ENCODE results near the gene IRF4. TPM values are rescaled to one million over a fixed set of nuclear protein-coding genes. Genes with fewer than 3 reads are reported as not detected.

Gene IRF4
- total and polyA plus RNA-seq, 4 donors, result 0.10 to 3.8 (median 0.94) TPM

- no peak overlapping the region for H3K27ac ChIP-seq (ENCODE audit: low read depth in 1 of 2, low read length in 2 of 2)
- intact Hi-C loops (cut with DNase I), result no loop called here
- no peaks in the 10 kb centered on the region for H3K27me3 ChIP-seq (ENCODE audit: control insufficient read depth in 1 of 2, insufficient read depth in 2 of 2, low read length in 1 of 2)
- 84 to 91% methylated on average over 4 of the region's 4 CpGs for WGBS, 2 donors
- H3K4me1 ChIP-seq (ENCODE audit: control insufficient read depth in 1 of 2, insufficient read depth in 2 of 2, low read length in 2 of 2), result no peaks in the 10 kb centered on the region
- DNase-seq (no peak), ATAC-seq (ENCODE audit: low FRiP score) (no peak)
- no peak overlapping the region for H3K4me3 ChIP-seq (ENCODE audit: low read length in 2 of 2)
- H3K9me3 ChIP-seq (ENCODE audit: control insufficient read depth, low read length), result peaks cover 3% of the 10 kb centered on the region
- H3K36me3 ChIP-seq (ENCODE audit: control insufficient read depth in 1 of 2, insufficient read depth in 2 of 2, low read length in 1 of 2), result no peaks in the 10 kb centered on the region
These were observed 33.1 kb upstream of the IRF4 start for GRCh38 chr6:358432-358831.

- WGBS, 2 donors, result 78% methylated on average over 8 of the region's 8 CpGs
- DNase-seq (no peak), ATAC-seq (ENCODE audit: low FRiP score) (no peak)
- Histone ChIP-seq H3K27ac (ENCODE audit: low read depth in 1 of 2, low read length in 2 of 2) (no peak overlapping the region), H3K27me3 (ENCODE audit: control insufficient read depth in 1 of 2, insufficient read depth in 2 of 2, low read length in 1 of 2) (no peaks in the 10 kb centered on the region), H3K36me3 (ENCODE audit: control insufficient read depth in 1 of 2, insufficient read depth in 2 of 2, low read length in 1 of 2) (no peaks in the 10 kb centered on the region), H3K4me3 (ENCODE audit: low read length in 2 of 2) (no peak overlapping the region), H3K9me3 (ENCODE audit: control insufficient read depth, low read length) (peaks cover 5% of the 10 kb centered on the region), H3K4me1 (ENCODE audit: control insufficient read depth in 1 of 2, insufficient read depth in 2 of 2, low read length in 2 of 2) (no peaks in the 10 kb centered on the region)
- intact Hi-C loops (cut with DNase I), result no loop called here
These were observed 32.7 kb upstream of the IRF4 start for GRCh38 chr6:358847-359246.

- WGBS, 2 donors, result 73 to 77% methylated on average over 20 of the region's 20 CpGs
- no peak for DNase-seq
- no peak for ATAC-seq (ENCODE audit: low FRiP score)
These were observed 32.1 kb upstream of the IRF4 start for GRCh38 chr6:359261-360035.

GRCh38 chr6:360349-360748 is 31.2 kb upstream of the IRF4 start:
- Histone ChIP-seq H3K27me3 (ENCODE audit: control insufficient read depth in 1 of 2, insufficient read depth in 2 of 2, low read length in 1 of 2) (no peaks in the 10 kb centered on the region), H3K4me1 (ENCODE audit: control insufficient read depth in 1 of 2, insufficient read depth in 2 of 2, low read length in 2 of 2) (no peaks in the 10 kb centered on the region), H3K9me3 (ENCODE audit: control insufficient read depth, low read length) (peaks cover 6% of the 10 kb centered on the region), H3K27ac (ENCODE audit: low read depth in 1 of 2, low read length in 2 of 2) (no peak overlapping the region), H3K36me3 (ENCODE audit: control insufficient read depth in 1 of 2, insufficient read depth in 2 of 2, low read length in 1 of 2) (no peaks in the 10 kb centered on the region), H3K4me3 (ENCODE audit: low read length in 2 of 2) (no peak overlapping the region)
- ATAC-seq (ENCODE audit: low FRiP score), result no peak
- WGBS, 2 donors, result 84% methylated on average over 5 of the region's 5 CpGs
- intact Hi-C loops (cut with DNase I), result no loop called here
- DNase-seq, result no peak

More at GRCh38 chr6:359261-360035, 32.1 kb upstream of the IRF4 start:
- no peaks in the 10 kb centered on the region for H3K4me1 ChIP-seq (ENCODE audit: control insufficient read depth in 1 of 2, insufficient read depth in 2 of 2, low read length in 2 of 2)
- H3K9me3 ChIP-seq (ENCODE audit: control insufficient read depth, low read length), result peaks cover 6% of the 10 kb centered on the region
- H3K36me3 ChIP-seq (ENCODE audit: control insufficient read depth in 1 of 2, insufficient read depth in 2 of 2, low read length in 1 of 2), result no peaks in the 10 kb centered on the region
- no peaks in the 10 kb centered on the region for H3K27me3 ChIP-seq (ENCODE audit: control insufficient read depth in 1 of 2, insufficient read depth in 2 of 2, low read length in 1 of 2)
- H3K4me3 ChIP-seq (ENCODE audit: low read length in 2 of 2), result no peak overlapping the region
- H3K27ac ChIP-seq (ENCODE audit: low read depth in 1 of 2, low read length in 2 of 2), result no peak overlapping the region
- intact Hi-C loops (cut with DNase I), result no loop called here

GRCh38 chr6:360764-361373 is 30.7 kb upstream of the IRF4 start:
- Histone ChIP-seq H3K27ac (ENCODE audit: low read depth in 1 of 2, low read length in 2 of 2) (no peak overlapping the region), H3K4me3 (ENCODE audit: low read length in 2 of 2) (no peak overlapping the region), H3K36me3 (ENCODE audit: control insufficient read depth in 1 of 2, insufficient read depth in 2 of 2, low read length in 1 of 2) (no peaks in the 10 kb centered on the region), H3K9me3 (ENCODE audit: control insufficient read depth, low read length) (peaks cover 6% of the 10 kb centered on the region), H3K4me1 (ENCODE audit: control insufficient read depth in 1 of 2, insufficient read depth in 2 of 2, low read length in 2 of 2) (no peaks in the 10 kb centered on the region), H3K27me3 (ENCODE audit: control insufficient read depth in 1 of 2, insufficient read depth in 2 of 2, low read length in 1 of 2) (no peaks in the 10 kb centered on the region)
- ATAC-seq (ENCODE audit: low FRiP score) (no peak), DNase-seq (no peak)
- WGBS, 2 donors, result 76 to 79% methylated on average over 19 of the region's 19 CpGs
- intact Hi-C loops (cut with DNase I), result no loop called here

- no peak for ATAC-seq (ENCODE audit: low FRiP score)
- DNase-seq, result peak in 1 of 2 donors; percentile 65
- Histone ChIP-seq H3K27me3 (ENCODE audit: control insufficient read depth in 1 of 2, insufficient read depth in 2 of 2, low read length in 1 of 2) (no peaks in the 10 kb centered on the region), H3K4me1 (ENCODE audit: control insufficient read depth in 1 of 2, insufficient read depth in 2 of 2, low read length in 2 of 2) (no peaks in the 10 kb centered on the region), H3K27ac (ENCODE audit: low read depth in 1 of 2, low read length in 2 of 2) (no peak overlapping the region), H3K9me3 (ENCODE audit: control insufficient read depth, low read length) (peaks cover 6% of the 10 kb centered on the region), H3K4me3 (ENCODE audit: low read length in 2 of 2) (no peak overlapping the region), H3K36me3 (ENCODE audit: control insufficient read depth in 1 of 2, insufficient read depth in 2 of 2, low read length in 1 of 2) (no peaks in the 10 kb centered on the region)
- WGBS, 2 donors, result 81% methylated on average over 16 of the region's 16 CpGs
- intact Hi-C loops (cut with DNase I), result no loop called here
These were observed 30.0 kb upstream of the IRF4 start for GRCh38 chr6:361411-362132.

- H3K27me3 ChIP-seq (ENCODE audit: control insufficient read depth in 1 of 2, insufficient read depth in 2 of 2, low read length in 1 of 2), result no peaks in the 10 kb centered on the region
- DNase-seq, result peak in 1 of 2 donors; percentile 41
- 80 to 84% methylated on average over 14 of the region's 14 CpGs for WGBS, 2 donors
These were observed 29.2 kb upstream of the IRF4 start for GRCh38 chr6:362231-362923.

GRCh38 chr6:362924-363249 is 28.7 kb upstream of the IRF4 start:
- intact Hi-C loops (cut with DNase I), result no loop called here
- ATAC-seq (ENCODE audit: low FRiP score) (no peak), DNase-seq (peak; percentile 13 to 65)
- H3K27me3 ChIP-seq (ENCODE audit: control insufficient read depth in 1 of 2, insufficient read depth in 2 of 2, low read length in 1 of 2), result no peaks in the 10 kb centered on the region
- H3K9me3 ChIP-seq (ENCODE audit: control insufficient read depth, low read length), result peaks cover 8% of the 10 kb centered on the region
- no peak overlapping the region for H3K4me3 ChIP-seq (ENCODE audit: low read length in 2 of 2)
- H3K4me1 ChIP-seq (ENCODE audit: control insufficient read depth in 1 of 2, insufficient read depth in 2 of 2, low read length in 2 of 2), result no peaks in the 10 kb centered on the region
- no peak overlapping the region for H3K27ac ChIP-seq (ENCODE audit: low read depth in 1 of 2, low read length in 2 of 2)
- WGBS, 2 donors, result 79 to 82% methylated on average over 5 of the region's 5 CpGs
- no peaks in the 10 kb centered on the region for H3K36me3 ChIP-seq (ENCODE audit: control insufficient read depth in 1 of 2, insufficient read depth in 2 of 2, low read length in 1 of 2)

More at GRCh38 chr6:362231-362923, 29.2 kb upstream of the IRF4 start:
- Histone ChIP-seq H3K36me3 (ENCODE audit: control insufficient read depth in 1 of 2, insufficient read depth in 2 of 2, low read length in 1 of 2) (no peaks in the 10 kb centered on the region), H3K4me3 (ENCODE audit: low read length in 2 of 2) (no peak overlapping the region), H3K27ac (ENCODE audit: low read depth in 1 of 2, low read length in 2 of 2) (no peak overlapping the region), H3K9me3 (ENCODE audit: control insufficient read depth, low read length) (peaks cover 7% of the 10 kb centered on the region), H3K4me1 (ENCODE audit: control insufficient read depth in 1 of 2, insufficient read depth in 2 of 2, low read length in 2 of 2) (no peaks in the 10 kb centered on the region)
- ATAC-seq (ENCODE audit: low FRiP score), result no peak
- intact Hi-C loops (cut with DNase I), result no loop called here

Measured in aorta (tissue), 5 donors.